PC-9 (cell line): ENCODE data around the gene HES5. TPM values are rescaled to one million over a fixed set of nuclear protein-coding genes. Genes with fewer than 3 reads are reported as not detected.

Source experiments
- BruUV-seq: library from RNA; stranded (reverse); fragments of 400-500 nt; replicated peaks from 2 replicates; lab custom pipeline; 2021; lab: Mats Ljungman, UMichigan
- CTCF ChIA-PET: fragments of 300-600 bp; sonication (Branson Sonifier 250); formaldehyde crosslinking; loops from one replicate; lab custom pipeline; 2022; ENCODE audit warnings: antibody characterized with exemption; lab: Charles Lee
- POLR2A ChIA-PET: fragments of 300-600 bp; sonication (Branson Sonifier 250); formaldehyde crosslinking; loops from one replicate; lab custom pipeline; 2022; ENCODE audit warnings: antibody characterized with exemption; ENCODE audit not compliant: unreplicated experiment; lab: Charles Lee
- DNase-seq, 2 experiments: peaks; one replicate each; pipeline versions ENCODE4 v3.0.0 to v3.0.0-alpha.2; 2015 to 2022; ENCODE audit warnings: mixed read lengths in 1 of 2
- H2AFZ ChIP-seq: fragments of 200-600 bp; sonication (generic); 2 replicates; pipeline ENCODE4 v1.8.1; 2017; ENCODE audit warnings: antibody characterized with exemption
- H3F3A ChIP-seq: fragments of 200-600 bp; sonication (generic); 2 replicates; pipeline ENCODE4 v1.8.1; 2017; ENCODE audit warnings: antibody characterized with exemption, mild to moderate bottlenecking, low read depth; ENCODE audit not compliant: insufficient read depth
- H3K27ac ChIP-seq: fragments of 200-600 bp; sonication (generic); 2 replicates; pipeline ENCODE4 v1.6.1; 2016; ENCODE audit warnings: mixed run types
- H3K27me3 ChIP-seq: fragments of 200-600 bp; sonication (generic); 2 replicates; pipeline ENCODE4 v1.6.1; 2016; ENCODE audit warnings: low read depth, mixed run types; ENCODE audit not compliant: insufficient read depth
- H3K36me3 ChIP-seq: fragments of 200-600 bp; sonication (generic); 2 replicates; pipeline ENCODE4 v1.6.1; 2016; ENCODE audit warnings: low read depth, mixed run types
- H3K4me1 ChIP-seq: fragments of 200-600 bp; sonication (generic); replicated peaks from 2 replicates; pipeline ENCODE4 v1.6.1; 2016; ENCODE audit warnings: mixed run types; ENCODE audit not compliant: insufficient read depth
- H3K4me2 ChIP-seq: fragments of 200-600 bp; sonication (generic); 2 replicates; pipeline ENCODE4 v1.6.1; 2017; ENCODE audit warnings: mixed run types
- H3K4me3 ChIP-seq: fragments of 200-600 bp; sonication (generic); 2 replicates; pipeline ENCODE4 v1.6.1; 2016; ENCODE audit warnings: mixed run types
- H3K79me2 ChIP-seq: fragments of 200-600 bp; sonication (generic); 2 replicates; pipeline ENCODE4 v1.6.1; 2017; ENCODE audit warnings: low read depth, mixed run types
- H3K9me2 ChIP-seq: fragments of 200-600 bp; sonication (generic); 2 replicates; pipeline ENCODE4 v1.8.1; 2017; ENCODE audit warnings: mild to moderate bottlenecking; ENCODE audit not compliant: insufficient read depth
- H3K9me3 ChIP-seq: fragments of 200-600 bp; sonication (generic); 2 replicates; pipeline ENCODE4 v1.8.1; 2016; ENCODE audit warnings: low read depth; ENCODE audit not compliant: insufficient read depth
- H4K20me1 ChIP-seq: fragments of 200-600 bp; sonication (generic); 2 replicates; pipeline ENCODE4 v1.8.1; 2017; ENCODE audit not compliant: insufficient read depth
- EZH2 ChIP-seq: fragments of 200-600 bp; sonication (generic); IDR thresholded peaks from 2 replicates; pipeline ENCODE4 v1.8.0; 2017; ENCODE audit warnings: antibody characterized with exemption, low read depth
- intact Hi-C: fragments of 100-400 bp; cut with micrococcal nuclease; formaldehyde crosslinking; loops from one replicate; pipeline ENCODE4 v1.10.0; 2022; ENCODE audit not compliant: unreplicated experiment
- total RNA-seq: library from RNA; stranded (reverse); gene quantifications from 2 replicates; pipeline ENCODE4 v1.2.3, GENCODE V29; 2021
- TF ChIP-seq, protein P1 (sequence below): fragments of 200-600 bp; sonication (generic); conservative IDR thresholded peaks from 2 replicates; pipeline ENCODE4 v1.6.1; 2017; ENCODE audit warnings: mixed run types, antibody characterized with exemption, mild to moderate bottlenecking, moderate library complexity

Gene HES5
- total RNA-seq, 1 experiment from 2014 or later, result not detected

DNA sequence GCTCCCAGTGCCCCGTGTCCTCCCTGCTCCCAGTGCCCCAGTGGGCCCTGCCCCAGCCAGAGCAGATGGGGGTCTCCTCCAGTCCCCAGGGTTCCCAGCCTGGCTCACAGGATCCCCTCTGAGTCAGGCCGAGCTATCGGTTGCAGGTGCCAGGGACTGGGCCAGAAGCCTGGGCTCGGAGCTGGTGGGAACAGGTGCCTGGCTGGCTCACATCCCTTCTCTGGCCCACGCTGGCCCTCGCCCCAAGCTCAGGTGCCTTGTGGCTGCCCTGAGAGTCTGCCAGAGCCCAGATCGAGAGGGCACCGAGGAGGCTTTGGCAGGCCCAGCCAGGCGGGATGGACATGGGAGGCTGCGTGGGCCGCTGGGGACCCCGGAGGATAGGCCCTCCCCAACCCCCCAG lies 35.0 kb downstream of the HES5 start:
- Histone ChIP-seq H3K4me2 (0 out of 2 replicates have a peak overlapping the region, but pooled peaks have one; percentile 26), H3K9me2 (no peaks in the 10 kb centered on the region), H4K20me1 (no peaks in the 10 kb centered on the region), H3F3A (no peaks in the 10 kb centered on the region), H3K27me3 (peaks cover 33% of the 10 kb centered on the region), H3K79me2 (no peaks in the 10 kb centered on the region), H3K9me3 (no peaks in the 10 kb centered on the region), H3K36me3 (no peaks in the 10 kb centered on the region), H3K4me1 (peaks cover 19% of the 10 kb centered on the region), H3K27ac (no peak overlapping the region), H2AFZ (no peak overlapping the region), H3K4me3 (no peak overlapping the region)
- BruUV-seq, result no TSS peak
- ChIA-PET CTCF (no interaction called here), POLR2A (no interaction called here)
- no peak for DNase-seq
- intact Hi-C loops, result no loop called here
- TF ChIP-seq, protein P1, sequence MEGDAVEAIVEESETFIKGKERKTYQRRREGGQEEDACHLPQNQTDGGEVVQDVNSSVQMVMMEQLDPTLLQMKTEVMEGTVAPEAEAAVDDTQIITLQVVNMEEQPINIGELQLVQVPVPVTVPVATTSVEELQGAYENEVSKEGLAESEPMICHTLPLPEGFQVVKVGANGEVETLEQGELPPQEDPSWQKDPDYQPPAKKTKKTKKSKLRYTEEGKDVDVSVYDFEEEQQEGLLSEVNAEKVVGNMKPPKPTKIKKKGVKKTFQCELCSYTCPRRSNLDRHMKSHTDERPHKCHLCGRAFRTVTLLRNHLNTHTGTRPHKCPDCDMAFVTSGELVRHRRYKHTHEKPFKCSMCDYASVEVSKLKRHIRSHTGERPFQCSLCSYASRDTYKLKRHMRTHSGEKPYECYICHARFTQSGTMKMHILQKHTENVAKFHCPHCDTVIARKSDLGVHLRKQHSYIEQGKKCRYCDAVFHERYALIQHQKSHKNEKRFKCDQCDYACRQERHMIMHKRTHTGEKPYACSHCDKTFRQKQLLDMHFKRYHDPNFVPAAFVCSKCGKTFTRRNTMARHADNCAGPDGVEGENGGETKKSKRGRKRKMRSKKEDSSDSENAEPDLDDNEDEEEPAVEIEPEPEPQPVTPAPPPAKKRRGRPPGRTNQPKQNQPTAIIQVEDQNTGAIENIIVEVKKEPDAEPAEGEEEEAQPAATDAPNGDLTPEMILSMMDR, result no peak

DNA sequence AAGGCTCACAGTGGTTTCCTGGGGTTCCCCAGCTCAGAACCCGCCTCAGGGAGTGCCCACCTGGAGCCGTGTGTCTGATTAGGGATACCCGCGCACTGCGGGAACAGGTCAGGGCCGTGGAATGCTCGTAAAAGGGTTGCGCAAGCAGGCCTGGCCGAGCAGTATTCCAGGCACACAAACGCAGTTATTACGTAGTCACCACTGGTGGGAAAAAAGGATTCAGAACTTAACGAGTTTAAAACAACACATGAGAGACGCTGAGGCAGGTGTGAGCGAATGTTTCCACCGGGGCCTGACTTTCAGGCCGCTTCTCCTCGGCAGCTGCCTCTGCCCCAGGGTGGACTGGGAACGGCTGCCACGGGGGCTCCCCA lies 35.8 kb downstream of the HES5 start:
- ChIA-PET CTCF (no interaction called here), POLR2A (no interaction called here)
- peaks cover 37% of the 10 kb centered on the region for H3K27me3 ChIP-seq
- DNase-seq, result peak; percentile 46 to 88
- H3K9me3 ChIP-seq, result no peaks in the 10 kb centered on the region
- no peak overlapping the region for H3K27ac ChIP-seq
- no peaks in the 10 kb centered on the region for H3F3A ChIP-seq
- no peaks in the 10 kb centered on the region for H3K9me2 ChIP-seq
- H3K4me1 ChIP-seq, result peaks cover 14% of the 10 kb centered on the region
- H3K79me2 ChIP-seq, result no peaks in the 10 kb centered on the region
- no peaks in the 10 kb centered on the region for H3K36me3 ChIP-seq
- intact Hi-C loops, result no loop called here
- H4K20me1 ChIP-seq, result no peaks in the 10 kb centered on the region
- TF ChIP-seq EZH2, result no peak
- TF ChIP-seq, protein P1, result no peak
- H2AFZ ChIP-seq, result no peak overlapping the region
- no peak overlapping the region for H3K4me3 ChIP-seq
- H3K4me2 ChIP-seq, result peak overlapping the region; percentile 26
- no TSS peak for BruUV-seq

DNA sequence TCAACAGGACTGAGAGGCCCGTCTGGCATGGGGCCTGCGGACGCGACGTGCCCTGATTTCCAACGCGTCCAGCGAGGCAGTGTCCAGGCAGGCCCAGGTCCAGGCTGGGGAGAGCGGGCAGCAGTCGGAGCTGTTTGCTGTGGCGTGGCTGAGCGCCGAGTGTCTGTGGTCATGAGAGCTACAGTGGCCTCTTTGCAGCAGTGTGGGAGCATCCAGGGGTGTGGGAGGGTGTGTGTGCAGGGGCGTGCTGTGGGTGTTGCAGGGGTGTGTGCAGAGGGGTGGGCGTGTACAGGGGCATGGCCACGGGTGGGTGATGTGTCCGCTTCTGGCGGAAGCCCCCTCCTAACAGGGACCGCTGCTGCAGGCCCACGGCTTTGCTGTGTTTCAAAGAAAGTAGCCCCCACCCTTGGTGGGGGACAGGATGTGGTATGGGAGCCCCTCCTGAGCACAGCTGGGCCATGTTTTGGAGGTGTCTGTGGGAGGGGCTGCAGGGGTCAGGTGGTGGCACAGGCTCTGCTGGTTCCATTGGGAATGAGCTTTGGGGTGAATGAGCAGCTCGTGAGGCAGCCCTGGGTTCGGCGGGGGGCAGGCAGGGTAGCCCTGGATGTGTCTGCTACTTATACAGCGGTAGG lies 36.3 kb downstream of the HES5 start:
- Histone ChIP-seq H3K36me3 (no peaks in the 10 kb centered on the region), H4K20me1 (no peaks in the 10 kb centered on the region), H3K4me1 (peaks cover 14% of the 10 kb centered on the region), H3K27me3 (peaks cover 42% of the 10 kb centered on the region), H3K79me2 (no peaks in the 10 kb centered on the region), H2AFZ (no peak overlapping the region), H3K9me3 (no peaks in the 10 kb centered on the region), H3K27ac (no peak overlapping the region), H3K9me2 (no peaks in the 10 kb centered on the region), H3K4me3 (no peak overlapping the region), H3F3A (no peaks in the 10 kb centered on the region), H3K4me2 (peak overlapping the region; percentile 26; the same call in 1 of the 2 replicates)
- CTCF ChIA-PET, result no interaction called here
- intact Hi-C loops, result no loop called here
- POLR2A ChIA-PET, result no interaction called here
- no peak for DNase-seq
- TF ChIP-seq EZH2, result no peak
- TF ChIP-seq, protein P1, result no peak
- no TSS peak for BruUV-seq
